Right lobe of liver (tissue), 4 donors: ENCODE data around the gene COA1.
"Not testable (repeated sequence)": the region's sequence is repeated elsewhere in the genome, so short reads cannot be mapped to it uniquely, and the experiment has no call there.

Experiments used
- CTCF ChIP-seq, 4 donors: fragments of 200-600 bp in 3 of 4; fragments of 450-650 bp in 1 of 4; IDR thresholded peaks; one replicate each; pipeline versions ENCODE4 v1.5.1 to v1.8.0; 2016 to 2022; ENCODE audit warnings: antibody characterized with exemption in 4 of 4, mild to moderate bottlenecking in 2 of 4
- POLR2A ChIP-seq: fragments of 450-650 bp; IDR thresholded peaks from one replicate; pipeline ENCODE4 v1.6.1; 2017; ENCODE audit warnings: antibody characterized with exemption, mild to moderate bottlenecking
- donor health status: DM: no; HTN: no; CAD: no.
- donor health status: DM: no; HTN: no; CAD: no.
- donor health status: DM: no; HTN: yes; CAD: no.

GRCh38 chr7:43734575-43735332 is 5.4 kb upstream of the COA1 start:
- TF ChIP-seq CTCF (IDR thresholded peaks at IDR 0.05); POLR2A: not testable (repeated sequence)
